ENCODE data around the gene SLU7. TPM values are rescaled to one million over a fixed set of nuclear protein-coding genes. Genes with fewer than 3 reads are reported as not detected.
"Not testable (repeated sequence)": the region's sequence is repeated elsewhere in the genome, so short reads cannot be mapped to it uniquely, and the experiment has no call there.

The SLU7 gene
- total and polyA plus RNA-seq, 5 donors = 25.8 to 57.6 (median 45.9) TPM

DNA sequence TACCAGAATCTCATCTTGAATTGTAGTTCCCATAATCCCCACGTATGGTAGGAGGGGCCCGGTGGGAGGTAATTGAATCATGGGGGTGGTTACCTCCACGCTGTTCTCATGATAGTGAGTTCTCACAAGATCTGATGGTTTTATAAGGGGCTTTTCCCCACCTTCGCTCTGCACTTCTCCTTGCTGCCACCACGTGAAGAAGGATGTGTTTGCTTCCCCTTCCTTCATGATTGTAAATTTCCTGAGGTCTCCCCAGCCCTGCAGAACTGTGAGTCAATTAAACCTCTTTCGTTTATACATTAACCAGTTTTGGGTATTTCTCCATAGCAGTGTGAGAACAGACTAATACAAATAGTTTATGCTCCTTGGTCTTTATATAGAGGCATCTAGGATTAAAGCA, 17.8 kb upstream of the SLU7 start:
- ATAC-seq; DNase-seq; H3K4me3 ChIP-seq (ENCODE audit: low read length); H3K27me3 ChIP-seq (ENCODE audit: control insufficient read depth, insufficient read depth); H3K27ac ChIP-seq (ENCODE audit: low read length); H3K9me3 ChIP-seq (ENCODE audit: control insufficient read depth, low read length); H3K4me1 ChIP-seq (ENCODE audit: control insufficient read depth, insufficient read depth, low read length): not testable (repeated sequence)
- intact Hi-C loops (cut with DNase I) = loop anchor here in 1 of 4 donors (10.0 kb wide), 1 partner anchor 68 kb away; no protein-coding TSS in a partner anchor
- WGBS = 37% methylated on average over 6 of the region's 6 CpGs

DNA sequence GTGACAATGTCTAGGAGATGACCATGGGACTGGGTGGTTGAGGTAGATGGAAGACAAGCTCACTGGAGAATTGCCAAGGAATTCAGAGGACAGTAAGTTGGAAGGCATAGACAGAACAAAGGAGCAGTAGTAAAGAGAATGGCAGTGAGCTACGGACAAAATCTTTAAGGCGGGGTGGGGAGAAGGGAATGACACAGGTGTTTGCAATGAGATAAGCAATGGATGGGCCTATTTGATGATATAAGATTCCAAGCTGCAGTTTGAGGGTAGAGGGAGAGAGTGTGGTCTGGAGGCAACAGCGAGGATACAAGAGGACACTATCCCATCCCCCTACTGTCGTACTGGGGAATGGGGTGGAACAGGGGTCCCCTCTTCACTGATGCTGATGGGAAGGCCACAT, 17.1 kb upstream of the SLU7 start:
- ATAC-seq (no peak), DNase-seq (no peak)
- intact Hi-C loops (cut with DNase I) = loop anchor here in 1 of 4 donors (10.0 kb wide), 1 partner anchor 69 kb away; no protein-coding TSS in a partner anchor
- 87% methylated on average over 4 of the region's 4 CpGs for WGBS
- no peaks in the 10 kb centered on the region for H3K9me3 ChIP-seq (ENCODE audit: control insufficient read depth, low read length)
- H3K4me1 ChIP-seq (ENCODE audit: control insufficient read depth, insufficient read depth, low read length) = no peaks in the 10 kb centered on the region
- no peaks in the 10 kb centered on the region for H3K27me3 ChIP-seq (ENCODE audit: control insufficient read depth, insufficient read depth)
- H3K4me3 ChIP-seq (ENCODE audit: low read length) = no peak overlapping the region
- no peak overlapping the region for H3K27ac ChIP-seq (ENCODE audit: low read length)

DNA sequence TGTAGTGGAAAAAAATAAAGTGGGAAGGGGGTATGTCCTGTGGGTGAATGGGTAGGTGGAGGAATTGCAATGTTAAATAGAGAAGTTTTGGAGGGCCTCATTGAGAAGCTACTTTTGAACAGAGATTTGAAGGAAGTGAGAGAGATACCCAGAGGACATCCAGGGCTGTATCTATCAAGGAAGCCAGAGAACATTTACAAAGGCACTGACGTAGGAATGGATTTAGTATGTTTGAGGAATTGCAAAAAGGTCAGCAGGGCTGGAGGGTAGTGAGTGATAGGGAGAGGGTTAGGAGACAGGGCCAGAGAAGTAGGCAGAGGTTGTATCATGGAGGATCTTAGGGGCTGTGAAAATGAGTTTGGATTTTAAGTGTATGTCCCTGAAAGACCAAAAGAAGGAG, 16.7 kb upstream of the SLU7 start:
- Histone ChIP-seq H3K27me3 (ENCODE audit: control insufficient read depth, insufficient read depth) (no peaks in the 10 kb centered on the region), H3K4me1 (ENCODE audit: control insufficient read depth, insufficient read depth, low read length) (no peaks in the 10 kb centered on the region), H3K27ac (ENCODE audit: low read length) (no peak overlapping the region), H3K9me3 (ENCODE audit: control insufficient read depth, low read length) (no peaks in the 10 kb centered on the region), H3K4me3 (ENCODE audit: low read length) (no peak overlapping the region)
- WGBS = 75% methylated on average over 1 of the region's 1 CpG
- intact Hi-C loops (cut with DNase I) = loop anchor here in 1 of 4 donors (10.0 kb wide), 1 partner anchor 69 kb away; no protein-coding TSS in a partner anchor
- ATAC-seq (no peak), DNase-seq (no peak)

DNA sequence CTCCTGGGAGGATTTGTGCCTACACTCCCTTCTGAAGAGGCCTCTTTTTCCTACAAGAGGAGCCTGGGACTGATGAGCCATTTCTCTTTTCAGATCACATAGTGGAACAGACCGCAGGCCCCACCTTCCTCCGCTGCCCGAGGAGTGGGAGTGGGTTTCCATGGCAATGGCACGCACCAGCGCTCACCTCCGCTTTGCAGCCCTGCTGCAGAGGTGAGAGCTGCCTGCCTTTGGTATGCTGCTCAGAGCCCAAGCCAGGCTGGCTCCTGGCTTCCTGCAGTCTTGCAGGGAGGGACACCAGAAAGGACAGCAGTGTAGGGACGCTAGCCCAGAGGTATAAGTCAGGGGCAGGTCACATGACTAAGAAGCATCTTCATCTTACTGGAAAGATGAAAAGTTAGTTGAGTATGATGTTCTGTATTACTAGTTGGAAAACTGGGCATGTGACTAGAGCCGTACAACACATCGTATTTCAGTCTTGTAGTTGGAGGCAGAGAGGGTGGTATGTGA, 15.2 kb upstream of the SLU7 start:
- H3K4me3 ChIP-seq (ENCODE audit: low read length) = no peak overlapping the region
- intact Hi-C loops (cut with DNase I) = loop anchor here in 1 of 4 donors (10.0 kb wide), 1 partner anchor 71 kb away; no protein-coding TSS in a partner anchor
- 71% methylated on average over 9 of the region's 9 CpGs for WGBS
- H3K27me3 ChIP-seq (ENCODE audit: control insufficient read depth, insufficient read depth) = no peaks in the 10 kb centered on the region
- no peaks in the 10 kb centered on the region for H3K4me1 ChIP-seq (ENCODE audit: control insufficient read depth, insufficient read depth, low read length)
- no peaks in the 10 kb centered on the region for H3K9me3 ChIP-seq (ENCODE audit: control insufficient read depth, low read length)
- DNase-seq (no peak), ATAC-seq (no peak)
- no peak overlapping the region for H3K27ac ChIP-seq (ENCODE audit: low read length)

DNA sequence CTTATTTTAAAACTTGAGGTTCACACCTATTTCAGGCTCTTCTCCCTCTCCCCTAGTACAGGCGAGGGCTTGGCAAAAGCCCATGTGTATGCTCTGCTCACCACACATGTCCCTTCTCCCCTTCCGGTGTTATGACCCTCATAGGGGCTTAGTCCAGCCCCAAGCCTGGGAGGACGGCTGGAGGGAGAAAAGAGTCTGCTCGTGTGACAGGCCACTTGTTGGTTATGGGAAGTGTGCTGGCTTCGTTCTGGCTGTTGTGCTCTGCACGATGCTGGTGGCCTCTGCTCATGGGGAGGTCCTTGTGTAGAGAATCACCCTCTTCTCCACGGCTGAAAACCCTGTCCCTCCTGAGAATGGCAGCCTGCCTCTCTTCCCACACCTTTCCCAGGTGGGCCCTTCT, 13.9 kb upstream of the SLU7 start:
- DNase-seq (no peak), ATAC-seq (no peak)
- no peak overlapping the region for H3K27ac ChIP-seq (ENCODE audit: low read length)
- H3K9me3 ChIP-seq (ENCODE audit: control insufficient read depth, low read length) = no peaks in the 10 kb centered on the region
- H3K4me3 ChIP-seq (ENCODE audit: low read length) = no peak overlapping the region
- no peaks in the 10 kb centered on the region for H3K4me1 ChIP-seq (ENCODE audit: control insufficient read depth, insufficient read depth, low read length)
- intact Hi-C loops (cut with DNase I) = loop anchor here in 1 of 4 donors (10.0 kb wide), 1 partner anchor 72 kb away; no protein-coding TSS in a partner anchor
- 89% methylated on average over 7 of the region's 7 CpGs for WGBS
- no peaks in the 10 kb centered on the region for H3K27me3 ChIP-seq (ENCODE audit: control insufficient read depth, insufficient read depth)

DNA sequence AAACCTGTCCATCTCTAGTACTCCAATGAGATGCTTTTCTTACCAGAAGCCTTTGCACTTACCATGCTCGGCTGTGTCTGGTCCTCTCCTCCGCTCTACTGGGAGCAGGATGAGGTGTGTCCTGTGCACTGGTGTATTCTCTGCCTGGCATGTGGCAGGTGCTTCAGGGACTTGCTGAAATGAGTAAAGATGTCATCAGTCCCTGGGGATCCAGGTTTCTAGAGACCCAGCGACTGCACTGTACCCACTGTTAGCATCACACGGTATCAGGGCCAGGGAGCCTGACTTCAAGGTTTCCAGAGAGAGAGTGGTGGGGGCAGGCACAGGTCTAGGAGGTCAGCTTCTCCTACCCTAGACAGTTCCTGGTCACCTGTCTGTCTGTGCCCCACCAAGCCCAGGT, 13.3 kb upstream of the SLU7 start:
- WGBS = 96% methylated on average over 4 of the region's 4 CpGs

DNA sequence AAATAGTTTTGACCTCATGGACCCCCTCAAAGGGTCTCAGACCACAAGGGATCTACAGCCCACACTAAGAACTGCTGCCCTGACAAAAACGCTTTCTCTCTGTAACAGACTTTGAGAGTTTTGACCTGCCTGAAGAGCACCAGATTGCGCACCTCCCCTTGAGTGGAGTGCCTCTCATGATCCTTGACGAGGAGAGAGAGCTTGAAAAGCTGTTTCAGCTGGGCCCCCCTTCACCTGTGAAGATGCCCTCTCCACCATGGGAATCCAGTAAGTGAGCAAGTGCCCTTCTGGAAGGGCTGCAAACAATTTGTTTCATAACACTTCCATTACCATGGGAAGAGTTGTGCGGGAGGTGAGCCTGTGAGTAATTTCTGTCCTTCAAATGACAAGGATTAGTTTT, 8.7 kb upstream of the SLU7 start:
- H3K27ac ChIP-seq (ENCODE audit: low read length) = no peak overlapping the region
- no peaks in the 10 kb centered on the region for H3K27me3 ChIP-seq (ENCODE audit: control insufficient read depth, insufficient read depth)
- intact Hi-C loops (cut with DNase I) = no loop called here
- 91% methylated on average over 4 of the region's 4 CpGs for WGBS
- H3K9me3 ChIP-seq (ENCODE audit: control insufficient read depth, low read length) = no peaks in the 10 kb centered on the region
- no peaks in the 10 kb centered on the region for H3K4me1 ChIP-seq (ENCODE audit: control insufficient read depth, insufficient read depth, low read length)
- H3K4me3 ChIP-seq (ENCODE audit: low read length) = no peak overlapping the region
- DNase-seq = no peak
- no peak for ATAC-seq

More for the DNA sequence above, 13.3 kb upstream of the SLU7 start:
- Histone ChIP-seq H3K27me3 (ENCODE audit: control insufficient read depth, insufficient read depth) (no peaks in the 10 kb centered on the region), H3K4me1 (ENCODE audit: control insufficient read depth, insufficient read depth, low read length) (no peaks in the 10 kb centered on the region), H3K9me3 (ENCODE audit: control insufficient read depth, low read length) (no peaks in the 10 kb centered on the region), H3K27ac (ENCODE audit: low read length) (no peak overlapping the region), H3K4me3 (ENCODE audit: low read length) (no peak overlapping the region)
- intact Hi-C loops (cut with DNase I) = loop anchor here in 1 of 4 donors (10.0 kb wide), 1 partner anchor 73 kb away; no protein-coding TSS in a partner anchor
- ATAC-seq (no peak), DNase-seq (no peak)

DNA sequence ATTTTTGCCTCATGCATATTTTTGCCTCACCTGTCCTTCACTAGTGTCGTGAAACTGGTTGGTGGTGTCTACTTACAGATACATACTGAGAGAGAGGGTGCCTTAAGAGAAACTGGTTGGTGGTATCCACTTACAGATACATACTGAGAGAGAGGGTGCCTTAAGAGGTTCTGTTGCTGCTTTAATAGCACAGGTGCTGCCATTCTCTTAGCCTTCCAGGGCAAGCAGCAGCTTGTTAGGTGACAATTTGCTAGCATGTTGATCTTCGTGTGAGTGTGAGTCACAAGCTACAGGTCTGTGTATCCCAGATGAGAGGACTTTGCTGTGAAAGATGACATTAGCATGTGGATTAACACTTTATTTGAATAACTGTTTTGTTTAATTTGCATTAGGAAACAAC, 4.2 kb upstream of the SLU7 start:
- H3K4me3 ChIP-seq (ENCODE audit: low read length) = no peak overlapping the region
- WGBS = 37% methylated on average over 2 of the region's 2 CpGs

DNA sequence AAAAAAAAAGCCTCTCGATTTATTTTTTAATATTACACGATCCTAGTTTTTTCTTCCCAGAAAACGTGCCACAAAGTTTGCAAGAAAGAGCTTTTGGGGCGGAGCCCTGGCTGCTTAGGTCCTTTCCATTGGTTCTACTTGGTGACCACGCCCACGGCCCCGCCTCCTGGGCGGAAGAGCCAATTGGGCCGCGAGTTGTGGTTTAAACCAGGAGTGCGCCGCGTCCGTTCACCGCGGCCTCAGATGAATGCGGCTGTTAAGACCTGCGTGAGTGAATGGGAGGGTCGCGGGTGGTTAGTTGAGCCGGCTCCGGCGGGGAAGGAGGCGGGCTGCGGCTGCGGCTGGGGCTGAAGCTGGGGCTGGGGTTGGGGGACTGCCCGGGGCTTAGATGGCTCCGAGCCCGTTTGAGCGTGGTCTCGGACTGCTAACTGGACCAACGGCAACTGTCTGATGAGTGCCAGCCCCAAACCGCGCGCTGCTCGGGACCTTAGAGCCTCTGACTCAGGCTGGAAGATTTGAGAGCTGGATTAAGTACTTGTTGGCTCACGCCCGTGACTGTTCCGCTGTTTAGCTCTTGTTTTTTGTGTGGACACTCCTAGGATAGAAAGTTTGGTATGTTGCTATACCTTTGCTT, 2.9 kb upstream of the SLU7 start, which contains the start of gene PTTG1:
TSS of gene PTTG1 (plus strand) at position 231 of the 634 bp plus-strand sequence. CDS start 458 bp downstream, outside the sequence.
- H3K27me3 ChIP-seq (ENCODE audit: control insufficient read depth, insufficient read depth) = no peaks in the 10 kb centered on the region
- intact Hi-C loops (cut with DNase I) = no loop called here
- under 1% methylated on average over 39 of the region's 39 CpGs for WGBS
- H3K4me3 ChIP-seq (ENCODE audit: low read length) = peak within 1 kb of the TSS; percentile 94
- peak; percentile 96 to 99 (median 98) for DNase-seq
- no peaks in the 10 kb centered on the region for H3K9me3 ChIP-seq (ENCODE audit: control insufficient read depth, low read length)
- H3K4me1 ChIP-seq (ENCODE audit: control insufficient read depth, insufficient read depth, low read length) = peaks cover 8% of the 10 kb centered on the region
- H3K27ac ChIP-seq (ENCODE audit: low read length) = peak within 1 kb of the TSS; percentile 48
- peak; percentile 90 to 92 for ATAC-seq

More for the DNA sequence above, 4.2 kb upstream of the SLU7 start:
- Histone ChIP-seq H3K27ac (ENCODE audit: low read length) (no peak overlapping the region), H3K9me3 (ENCODE audit: control insufficient read depth, low read length) (no peaks in the 10 kb centered on the region), H3K27me3 (ENCODE audit: control insufficient read depth, insufficient read depth) (no peaks in the 10 kb centered on the region), H3K4me1 (ENCODE audit: control insufficient read depth, insufficient read depth, low read length) (no peaks in the 10 kb centered on the region)
- no peak for ATAC-seq
- intact Hi-C loops (cut with DNase I) = no loop called here
- no peak for DNase-seq

DNA sequence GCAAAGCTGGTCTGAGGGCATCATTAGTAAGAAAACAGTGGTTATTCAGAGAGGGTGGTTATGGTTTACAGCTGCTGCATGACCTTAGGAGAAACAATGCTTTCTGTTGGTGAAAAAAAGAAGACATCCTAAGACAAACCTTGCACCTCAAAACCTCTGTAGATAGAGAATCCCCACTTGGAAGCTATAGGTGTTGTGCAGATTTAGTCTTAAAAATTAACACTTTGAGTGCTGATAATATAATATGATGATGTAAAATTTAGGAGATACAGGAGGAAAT, 1.4 kb upstream of the SLU7 start:
- H3K4me3 ChIP-seq (ENCODE audit: low read length) = no peak overlapping the region
- H3K4me1 ChIP-seq (ENCODE audit: control insufficient read depth, insufficient read depth, low read length) = peaks cover 10% of the 10 kb centered on the region
- no peaks in the 10 kb centered on the region for H3K9me3 ChIP-seq (ENCODE audit: control insufficient read depth, low read length)
- H3K27me3 ChIP-seq (ENCODE audit: control insufficient read depth, insufficient read depth) = no peaks in the 10 kb centered on the region
- H3K27ac ChIP-seq (ENCODE audit: low read length) = no peak overlapping the region
- DNase-seq (no peak), ATAC-seq (no peak)
- intact Hi-C loops (cut with DNase I) = no loop called here

DNA sequence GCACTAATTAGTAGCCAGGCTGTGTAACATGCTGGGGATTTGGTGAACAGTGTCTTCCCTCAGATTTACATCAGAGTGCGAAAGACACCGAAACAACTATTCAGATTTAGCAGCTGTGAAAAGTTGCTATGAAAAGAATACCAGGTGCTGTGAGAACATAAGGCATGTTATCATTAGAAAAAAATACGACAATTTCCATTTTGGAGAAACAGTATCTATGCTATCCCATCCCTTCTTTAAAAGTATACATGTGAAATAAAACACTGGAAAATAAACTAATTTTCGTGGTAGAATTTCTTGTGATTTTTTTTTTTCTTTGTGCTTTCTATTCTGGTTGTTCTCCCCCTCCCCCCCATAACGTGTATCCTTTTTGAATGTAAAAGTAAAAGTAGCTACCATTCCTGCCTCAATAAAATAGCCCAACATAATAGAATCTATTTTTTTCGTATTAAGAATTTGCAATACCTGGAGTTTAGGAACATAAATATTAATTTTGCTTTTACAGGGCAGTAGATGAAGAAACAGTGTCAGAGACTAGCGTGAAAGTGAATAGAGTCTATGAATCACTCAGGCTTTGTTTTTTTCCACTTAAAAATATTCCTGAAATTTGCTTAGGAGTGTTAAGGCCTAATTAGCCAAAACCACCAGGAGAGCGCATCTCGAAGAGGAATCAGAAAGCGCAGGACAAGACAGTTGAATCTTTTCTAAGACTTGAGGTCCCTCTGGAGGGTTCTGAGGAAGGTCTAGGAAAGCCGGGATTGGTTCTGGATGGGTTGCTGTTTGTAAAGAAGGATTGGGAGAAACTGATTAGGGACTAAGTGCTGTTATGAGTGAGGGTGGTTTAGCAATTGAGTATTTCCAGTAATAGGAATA, 813 bp upstream of the SLU7 start:
- peaks cover 10% of the 10 kb centered on the region for H3K4me1 ChIP-seq (ENCODE audit: control insufficient read depth, insufficient read depth, low read length)
- no peaks in the 10 kb centered on the region for H3K27me3 ChIP-seq (ENCODE audit: control insufficient read depth, insufficient read depth)
- 41% methylated on average over 11 of the region's 11 CpGs for WGBS
- intact Hi-C loops (cut with DNase I) = no loop called here
- no peaks in the 10 kb centered on the region for H3K9me3 ChIP-seq (ENCODE audit: control insufficient read depth, low read length)
- DNase-seq (no peak), ATAC-seq (no peak)
- peak overlapping the region; percentile 71 for H3K27ac ChIP-seq (ENCODE audit: low read length)
- H3K4me3 ChIP-seq (ENCODE audit: low read length) = peak overlapping the region; percentile 90
